SU-DHL-6 (cell line): ENCODE results near the gene COPS8.

Experiments used
- H2AFZ ChIP-seq: fragments of 200-600 bp; sonication (generic); 2 replicates; pipeline ENCODE4 v1.6.1; 2014; ENCODE audit warnings: low read depth, mild to moderate bottlenecking, moderate library complexity, mixed read lengths, antibody characterized with exemption, low read length; ENCODE audit not compliant: severe bottlenecking
- H3F3A ChIP-seq: fragments of 200-600 bp; shearing (Covaris generic); 2 replicates; pipeline ENCODE4 v1.6.0; 2016; ENCODE audit warnings: antibody characterized with exemption, mild to moderate bottlenecking; ENCODE audit not compliant: insufficient read depth
- H3K27ac ChIP-seq: fragments of 200-600 bp; sonication (generic); 2 replicates; pipeline ENCODE4 v1.5.1; 2016; ENCODE audit warnings: low read depth, mild to moderate bottlenecking, low read length, moderate library complexity, mixed read lengths
- H3K27me3 ChIP-seq: fragments of 200-600 bp; sonication (generic), shearing (Covaris generic); 2 replicates; pipeline ENCODE4 v1.6.0; 2014; ENCODE audit warnings: mild to moderate bottlenecking, low read length
- H3K36me3 ChIP-seq: fragments of 200-600 bp; sonication (generic); 2 replicates; pipeline ENCODE4 v1.6.1; 2014; ENCODE audit warnings: mild to moderate bottlenecking, low read length, mixed read lengths
- H3K4me2 ChIP-seq: fragments of 300-600, 200-600 bp; shearing (Covaris generic), sonication (generic); 2 replicates; pipeline ENCODE4 v1.6.0; 2014; ENCODE audit warnings: low read length, low read depth, mild to moderate bottlenecking; ENCODE audit not compliant: poor library complexity, severe bottlenecking
- H3K4me3 ChIP-seq: fragments of 200-600 bp; sonication (generic); 2 replicates; pipeline ENCODE4 v1.5.1; 2014; ENCODE audit warnings: antibody characterized with exemption, low read length, mild to moderate bottlenecking, mixed read lengths; ENCODE audit not compliant: insufficient read depth, poor library complexity, severe bottlenecking
- H3K79me2 ChIP-seq: fragments of 200-600 bp; sonication (generic); 2 replicates; pipeline ENCODE4 v1.6.1; 2014; ENCODE audit warnings: mild to moderate bottlenecking, low read length, moderate library complexity; ENCODE audit not compliant: insufficient read depth
- H3K9ac ChIP-seq: fragments of 200-600 bp; sonication (generic); 2 replicates; pipeline ENCODE4 v1.7.0; 2014; ENCODE audit warnings: mild to moderate bottlenecking, low read length
- H3K9me2 ChIP-seq: fragments of 200-600 bp; sonication (generic); replicated peaks from 2 replicates; pipeline ENCODE4 v1.6.1; 2014; ENCODE audit warnings: low read length; ENCODE audit not compliant: insufficient read depth
- H3K9me3 ChIP-seq: fragments of 200-600 bp; sonication (generic); 2 replicates; pipeline ENCODE4 v1.6.1; 2014; ENCODE audit warnings: low read length, mixed read lengths; ENCODE audit not compliant: insufficient read depth
- H4K20me1 ChIP-seq: fragments of 200-600 bp; sonication (generic); 2 replicates; pipeline ENCODE4 v1.6.1; 2014; ENCODE audit warnings: low read depth, mild to moderate bottlenecking, antibody characterized with exemption, low read length, moderate library complexity, mixed read lengths
- CTCF ChIP-seq: fragments of 200-600 bp; sonication (generic); IDR thresholded peaks from one replicate; pipeline ENCODE4 v1.5.1; 2017; ENCODE audit warnings: antibody characterized with exemption, mild to moderate bottlenecking, low read length, moderate library complexity; ENCODE audit not compliant: insufficient read depth, poor library complexity, severe bottlenecking
- EZH2phosphoT487 ChIP-seq: fragments of 200-600 bp; sonication (generic), shearing (Covaris generic); conservative IDR thresholded peaks from 2 replicates; pipeline ENCODE4 v1.6.1; 2018; ENCODE audit warnings: mild to moderate bottlenecking, antibody characterized with exemption, low read length, moderate library complexity, mixed read lengths

COPS8 gene

GRCh38 chr2:237057107-237057506 is 28.6 kb upstream of the COPS8 start:
- Histone ChIP-seq H3K27me3 (no peaks in the 10 kb centered on the region), H3K4me2 (peak overlapping the region; percentile 61), H3K4me3 (no peak overlapping the region), H2AFZ (no peak overlapping the region), H3K36me3 (no peaks in the 10 kb centered on the region), H4K20me1 (no peaks in the 10 kb centered on the region), H3K79me2 (no peaks in the 10 kb centered on the region), H3K27ac (peak overlapping the region; percentile 85; the same call in 1 of the 2 replicates), H3K9me2 (no peaks in the 10 kb centered on the region), H3K9ac (no peak overlapping the region), H3K9me3 (no peaks in the 10 kb centered on the region), H3F3A (no peaks in the 10 kb centered on the region)
- TF ChIP-seq EZH2phosphoT487 (no peak), CTCF (no peak)

GRCh38 chr2:237057893-237058300 is 27.8 kb upstream of the COPS8 start:
- Histone ChIP-seq H3K9me2 (no peaks in the 10 kb centered on the region), H3K36me3 (no peaks in the 10 kb centered on the region), H4K20me1 (no peaks in the 10 kb centered on the region), H3K27ac (peak overlapping the region; percentile 85), H3K79me2 (no peaks in the 10 kb centered on the region), H3K9ac (peak overlapping the region; percentile 36), H2AFZ (peak overlapping the region; percentile 18), H3K4me2 (peak overlapping the region; percentile 61), H3K4me3 (peak overlapping the region; percentile 16), H3F3A (no peaks in the 10 kb centered on the region), H3K9me3 (no peaks in the 10 kb centered on the region), H3K27me3 (no peaks in the 10 kb centered on the region)
- TF ChIP-seq EZH2phosphoT487 (no peak), CTCF (no peak)

GRCh38 chr2:237058423-237058822 is 27.3 kb upstream of the COPS8 start:
- Histone ChIP-seq H3K27ac (peak overlapping the region; percentile 85), H3K9me2 (no peaks in the 10 kb centered on the region), H4K20me1 (no peaks in the 10 kb centered on the region), H3K36me3 (no peaks in the 10 kb centered on the region), H3F3A (no peaks in the 10 kb centered on the region), H3K9me3 (no peaks in the 10 kb centered on the region), H3K9ac (peak overlapping the region; percentile 36), H3K79me2 (no peaks in the 10 kb centered on the region), H3K4me3 (peak overlapping the region; percentile 16), H2AFZ (peak overlapping the region; percentile 18), H3K4me2 (peak overlapping the region; percentile 61), H3K27me3 (no peaks in the 10 kb centered on the region)
- no peak for TF ChIP-seq EZH2phosphoT487
- no peak for TF ChIP-seq CTCF
